Right atrium auricular region (tissue), 2 donors: ENCODE data around the gene ESRRB. TPM values are rescaled to one million over a fixed set of nuclear protein-coding genes. Genes with fewer than 3 reads are reported as not detected.

Experiments
- DNase-seq: peaks from one replicate; pipeline ENCODE4 v3.0.0-alpha.2; 2019; ENCODE audit warnings: low spot score
- H3K27ac ChIP-seq, 2 donors: fragments of 200-600 bp; sonication (generic); 1 replicate in 1 of 2; 2 replicates in 1 of 2; pipeline ENCODE4 v1.5.1; 2016 to 2019
- H3K27me3 ChIP-seq, 2 donors: fragments of 200-600 bp; sonication (generic); one replicate each; pipeline versions ENCODE4 v1.5.1 to v1.6.0; 2017 to 2019
- H3K36me3 ChIP-seq: fragments of 200-600 bp; sonication (generic); one replicate; pipeline ENCODE4 v1.5.1; 2016
- H3K4me1 ChIP-seq, 2 donors: fragments of 200-600 bp; sonication (generic); one replicate each; pipeline versions ENCODE4 v1.5.1 to v1.6.0; 2017 to 2019
- H3K4me3 ChIP-seq, 2 donors: fragments of 200-600 bp; sonication (generic); 1 replicate in 1 of 2; 2 replicates in 1 of 2; pipeline ENCODE4 v1.5.1; 2017 to 2019; ENCODE audit warnings: mild to moderate bottlenecking in 1 of 2, moderate library complexity in 1 of 2
- H3K9me3 ChIP-seq, 2 donors: fragments of 200-600 bp; sonication (generic); one replicate each; pipeline ENCODE4 v1.5.1; 2019
- total RNA-seq, 2 donors: library from RNA; depleted of rRNA; stranded (reverse); fragments of >200 nt; gene quantifications; one replicate each; pipeline ENCODE4 v1.1.0, GENCODE V29; 2016
- TF ChIP-seq, protein P1 (sequence below), 2 donors: fragments of 200-600 bp; sonication (generic); IDR thresholded peaks; one replicate each; pipeline ENCODE4 v1.5.1; 2019; ENCODE audit warnings: antibody characterized with exemption in 2 of 2

ESRRB gene
- total RNA-seq, 2 donors from 2014 or later = 10.0 to 14.8 TPM

DNA sequence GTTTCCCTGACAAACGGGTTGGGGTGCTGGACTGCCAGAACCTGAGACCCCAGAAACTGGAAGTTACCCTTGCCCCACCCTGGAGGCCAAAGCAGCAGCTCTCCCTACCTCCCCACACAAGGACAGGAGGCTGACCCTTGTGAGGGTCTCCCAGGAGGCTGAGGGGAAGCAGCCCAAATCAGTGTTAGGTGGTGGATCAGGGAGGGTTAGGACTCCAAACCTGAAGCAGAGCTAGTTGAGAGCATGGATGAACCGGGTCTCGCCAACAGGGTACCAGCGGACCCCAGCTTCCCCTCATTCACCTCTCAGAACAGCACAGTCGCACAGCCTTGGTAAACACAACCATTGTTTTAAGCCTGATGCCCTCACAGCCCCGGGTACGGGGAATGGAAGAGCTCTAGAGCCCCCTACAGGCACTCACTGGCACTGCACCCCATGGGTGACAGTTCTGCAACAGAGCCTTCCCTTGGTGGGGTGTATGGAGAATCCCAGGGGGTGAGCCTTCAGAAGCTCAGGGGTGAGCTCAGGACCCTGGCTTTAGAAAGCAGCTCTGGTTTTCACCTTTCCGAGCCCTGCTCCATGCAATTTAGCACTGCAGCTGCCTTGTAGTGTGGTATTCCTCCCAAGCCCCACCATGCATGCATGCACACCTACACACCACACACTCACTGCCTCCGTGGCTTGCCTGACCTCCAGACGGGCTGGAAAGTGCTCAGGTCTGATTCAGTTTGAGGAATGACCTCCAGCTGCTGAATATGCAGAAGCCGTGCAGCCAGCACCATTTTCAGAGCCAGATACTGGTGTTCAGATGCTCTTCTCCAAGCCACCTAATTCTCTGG lies 11.2 kb downstream of the ESRRB start:
- Histone ChIP-seq H3K9me3 (no peaks in the 10 kb centered on the region), H3K27me3 (no peaks in the 10 kb centered on the region), H3K36me3 (no peaks in the 10 kb centered on the region), H3K4me3 (no peak overlapping the region), H3K27ac (no peak overlapping the region), H3K4me1 (no peaks in the 10 kb centered on the region)
- TF ChIP-seq, protein P1, sequence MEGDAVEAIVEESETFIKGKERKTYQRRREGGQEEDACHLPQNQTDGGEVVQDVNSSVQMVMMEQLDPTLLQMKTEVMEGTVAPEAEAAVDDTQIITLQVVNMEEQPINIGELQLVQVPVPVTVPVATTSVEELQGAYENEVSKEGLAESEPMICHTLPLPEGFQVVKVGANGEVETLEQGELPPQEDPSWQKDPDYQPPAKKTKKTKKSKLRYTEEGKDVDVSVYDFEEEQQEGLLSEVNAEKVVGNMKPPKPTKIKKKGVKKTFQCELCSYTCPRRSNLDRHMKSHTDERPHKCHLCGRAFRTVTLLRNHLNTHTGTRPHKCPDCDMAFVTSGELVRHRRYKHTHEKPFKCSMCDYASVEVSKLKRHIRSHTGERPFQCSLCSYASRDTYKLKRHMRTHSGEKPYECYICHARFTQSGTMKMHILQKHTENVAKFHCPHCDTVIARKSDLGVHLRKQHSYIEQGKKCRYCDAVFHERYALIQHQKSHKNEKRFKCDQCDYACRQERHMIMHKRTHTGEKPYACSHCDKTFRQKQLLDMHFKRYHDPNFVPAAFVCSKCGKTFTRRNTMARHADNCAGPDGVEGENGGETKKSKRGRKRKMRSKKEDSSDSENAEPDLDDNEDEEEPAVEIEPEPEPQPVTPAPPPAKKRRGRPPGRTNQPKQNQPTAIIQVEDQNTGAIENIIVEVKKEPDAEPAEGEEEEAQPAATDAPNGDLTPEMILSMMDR (IDR thresholded peaks at IDR 0.05) = peak; percentile 86 to 95
- no peak for DNase-seq

DNA sequence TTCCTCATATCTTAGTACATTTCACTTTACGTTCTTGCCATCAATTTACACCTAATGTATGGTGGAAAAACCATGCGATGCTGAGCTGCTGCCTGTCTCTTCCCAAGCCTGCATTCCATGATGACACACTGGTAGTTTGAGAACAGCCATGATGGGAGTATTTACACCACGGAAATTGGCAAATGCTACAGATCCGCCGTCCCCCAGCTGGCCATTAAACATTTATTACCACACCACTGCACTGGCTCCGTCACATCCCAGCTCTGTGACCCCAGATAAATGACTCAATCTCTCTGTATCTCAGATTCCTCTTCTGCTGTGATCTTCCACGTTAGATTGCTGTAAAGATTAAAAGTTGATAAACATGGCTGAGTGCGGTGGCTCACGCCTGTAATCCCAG lies 13.9 kb downstream of the ESRRB start:
- no peaks in the 10 kb centered on the region for H3K36me3 ChIP-seq
- TF ChIP-seq, protein P1 (IDR thresholded peaks at IDR 0.05) = no peak
- H3K4me1 ChIP-seq = no peaks in the 10 kb centered on the region
- DNase-seq = no peak
- H3K4me3 ChIP-seq = no peak overlapping the region
- H3K27me3 ChIP-seq = no peaks in the 10 kb centered on the region
- H3K9me3 ChIP-seq = no peaks in the 10 kb centered on the region
- no peak overlapping the region for H3K27ac ChIP-seq

DNA sequence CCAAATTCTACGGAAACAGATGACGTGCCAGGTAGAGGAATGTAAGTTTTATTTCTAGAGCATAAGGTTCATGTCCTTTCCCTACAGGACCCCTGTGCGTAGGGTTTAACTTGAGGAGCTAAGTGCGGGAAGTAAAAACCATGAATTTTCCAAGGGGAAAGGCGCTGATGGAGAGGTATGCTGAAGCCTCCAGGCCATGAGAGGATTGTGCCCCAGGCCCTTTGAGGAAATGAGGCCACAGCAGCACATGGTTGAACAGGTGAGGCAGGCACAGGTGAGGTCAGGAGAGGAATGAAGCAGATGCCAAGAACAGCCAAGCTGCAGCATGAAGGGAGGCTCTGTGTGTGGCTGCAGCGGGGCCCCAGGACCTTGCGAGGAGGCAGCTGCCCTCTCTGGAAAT lies 14.7 kb downstream of the ESRRB start:
- DNase-seq = no peak
- H3K9me3 ChIP-seq = no peaks in the 10 kb centered on the region
- TF ChIP-seq, protein P1 (IDR thresholded peaks at IDR 0.05) = no peak
- H3K27ac ChIP-seq = no peak overlapping the region
- no peak overlapping the region for H3K4me3 ChIP-seq
- no peaks in the 10 kb centered on the region for H3K4me1 ChIP-seq
- H3K27me3 ChIP-seq = no peaks in the 10 kb centered on the region
- no peaks in the 10 kb centered on the region for H3K36me3 ChIP-seq

DNA sequence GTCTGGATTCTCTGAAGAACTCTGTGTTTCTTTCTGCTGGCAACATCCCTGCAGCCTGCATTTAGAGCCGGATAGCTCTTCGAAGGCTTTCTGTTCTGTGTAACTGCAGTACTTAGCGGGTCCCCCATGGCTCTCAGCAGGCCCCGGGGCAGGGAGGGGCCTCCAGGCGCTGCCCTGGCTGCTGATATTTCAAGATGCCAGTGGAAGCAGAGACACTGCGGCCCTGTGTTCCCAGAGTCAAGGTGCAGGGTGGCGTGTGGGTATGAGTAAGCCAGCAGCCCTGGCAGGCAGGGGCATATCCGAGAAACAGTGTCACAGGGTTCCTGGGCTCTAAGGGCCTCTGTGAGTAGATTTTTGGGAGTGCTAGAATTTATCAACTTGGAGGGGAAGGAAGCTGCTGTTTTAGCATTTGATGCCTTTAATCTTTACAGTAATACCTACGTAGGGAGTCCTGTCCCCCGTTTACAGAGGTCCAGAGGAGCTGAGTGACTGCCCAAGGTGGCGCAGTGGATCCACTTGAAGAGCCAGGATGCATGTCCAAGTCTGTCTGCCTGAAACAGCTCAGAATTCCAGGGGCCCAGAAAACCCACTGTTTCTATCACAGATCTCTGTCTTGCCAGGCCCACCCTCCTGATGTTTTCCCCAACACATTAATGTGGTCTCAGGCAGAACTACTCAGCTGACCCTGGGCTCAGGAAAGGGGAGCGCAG lies 16.2 kb downstream of the ESRRB start:
- no peak for DNase-seq
- H3K4me1 ChIP-seq = no peaks in the 10 kb centered on the region
- H3K4me3 ChIP-seq = no peak overlapping the region
- H3K27me3 ChIP-seq = no peaks in the 10 kb centered on the region
- no peaks in the 10 kb centered on the region for H3K9me3 ChIP-seq
- H3K27ac ChIP-seq = no peak overlapping the region
- TF ChIP-seq, protein P1 (IDR thresholded peaks at IDR 0.05) = no peak
- no peaks in the 10 kb centered on the region for H3K36me3 ChIP-seq

DNA sequence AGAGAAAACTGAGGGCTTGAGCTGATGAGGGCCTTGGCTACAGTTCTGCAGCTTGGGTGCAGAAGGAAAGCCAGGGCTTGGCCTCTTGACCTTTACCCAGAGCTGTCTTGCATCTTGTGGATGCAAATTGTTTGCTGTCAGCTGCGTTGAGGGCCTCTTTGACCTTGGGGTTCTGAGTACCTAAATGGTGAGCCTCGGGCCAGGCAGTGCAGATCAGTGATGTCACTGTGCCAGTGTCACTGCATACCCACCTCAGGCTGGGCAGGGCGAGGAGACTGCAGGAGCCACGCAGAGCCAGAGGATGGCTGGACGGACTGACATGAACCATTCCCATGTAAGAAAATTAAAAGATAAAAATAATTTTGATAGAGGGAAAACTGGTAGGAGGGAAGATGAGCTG lies 18.6 kb downstream of the ESRRB start:
- Histone ChIP-seq H3K4me3 (no peak overlapping the region), H3K9me3 (no peaks in the 10 kb centered on the region), H3K36me3 (no peaks in the 10 kb centered on the region), H3K4me1 (no peaks in the 10 kb centered on the region), H3K27me3 (no peaks in the 10 kb centered on the region), H3K27ac (no peak overlapping the region)
- no peak for DNase-seq
- TF ChIP-seq, protein P1 (IDR thresholded peaks at IDR 0.05) = no peak
